HCT116 (cell line): ENCODE results near the gene CAV1. TPM values are rescaled to one million over a fixed set of nuclear protein-coding genes. Genes with fewer than 3 reads are reported as not detected.
A peak's percentile ranks its signal among the peaks of the same experiment; 100 is the strongest.

Experiments used
- ATAC-seq: fragments of 200-7000 bp; cut with Tn5 transposase; 2 replicates; pipeline ENCODE4 v1.9.1; 2020; ENCODE audit warnings: mild to moderate bottlenecking, moderate library complexity
- BruUV-seq: library from RNA; stranded (reverse); fragments of 400-500 nt; replicated peaks from 2 replicates; lab custom pipeline; 2021; lab: Mats Ljungman, UMichigan
- CTCF ChIA-PET: fragments of 300-600 bp; sonication (Branson Sonifier 250); formaldehyde crosslinking; loops from one replicate; lab custom pipeline; 2021; ENCODE audit warnings: antibody characterized with exemption; lab: Charles Lee
- POLR2A ChIA-PET: fragments of 300-600, 350-600 bp; sonication (Branson Sonifier 250); formaldehyde crosslinking; loops from one replicate; lab custom pipeline; 2021; ENCODE audit warnings: antibody characterized with exemption; lab: Charles Lee
- RAD21 ChIA-PET, 2 experiments: fragments of 300-600 bp; sonication (Branson Sonifier 250); formaldehyde crosslinking; loops; one replicate each; lab custom pipeline; 2023; ENCODE audit warnings: low total read pairs in 2 of 2; ENCODE audit not compliant: uncharacterized antibody in 2 of 2, unreplicated experiment in 2 of 2, low non-redundant PET in 1 of 2; lab: Charles Lee
- DNase-seq: peaks from one replicate; pipeline ENCODE4 v3.0.0-alpha.2; 2010; ENCODE audit warnings: low read depth, low spot score
- H2AFZ ChIP-seq: fragments of 200-600 bp; shearing (Covaris generic), sonication (generic); 2 replicates; pipeline ENCODE4 v1.6.1; 2017; ENCODE audit warnings: low read depth, mixed run types, mixed read lengths, antibody characterized with exemption, low read length; ENCODE audit not compliant: poor library complexity, severe bottlenecking
- H3K27ac ChIP-seq: 2 replicates; pipeline ENCODE4 v1.5.1; 2012; ENCODE audit warnings: low read depth, low read length
- H3K27me3 ChIP-seq: fragments of 200-600 bp; sonication (generic); 2 replicates; pipeline ENCODE4 v1.6.1; 2016; ENCODE audit warnings: mixed run types, low read length, mixed read lengths; ENCODE audit not compliant: insufficient read depth
- H3K36me3 ChIP-seq, 2 experiments: fragments of 200-500 bp in 1 of 2; fragments of 200-600 bp in 1 of 2; sonication (Bioruptor generic) in 1 of 2; sonication (generic) in 1 of 2; 2 replicates each; pipeline versions ENCODE4 v1.5.1 to v1.6.1; 2014 to 2016; ENCODE audit warnings: low read length in 2 of 2, inconsistent platforms in 1 of 2, mixed read lengths in 1 of 2, mixed run types in 1 of 2; ENCODE audit not compliant: insufficient read depth in 2 of 2, control insufficient read depth in 1 of 2
- H3K4me1 ChIP-seq, 2 experiments: fragments of 200-600 bp in 1 of 2; sonication (generic) in 1 of 2; 2 replicates each; pipeline versions ENCODE4 v1.5.1 to v1.6.1; 2012 to 2017; ENCODE audit warnings: low read length in 2 of 2, inconsistent platforms in 1 of 2, mild to moderate bottlenecking in 1 of 2, mixed read lengths in 1 of 2, mixed run types in 1 of 2, moderate library complexity in 1 of 2; ENCODE audit not compliant: insufficient read depth in 2 of 2, control insufficient read depth in 1 of 2
- H3K4me2 ChIP-seq: fragments of 200-600 bp; sonication (generic); 2 replicates; pipeline ENCODE4 v1.6.1; 2017; ENCODE audit warnings: mixed run types, low read length, mixed read lengths
- H3K4me3 ChIP-seq, 2 experiments: fragments of 200-600 bp in 1 of 2; sonication (generic) in 1 of 2; replicated peaks in 1 of 2; 2 replicates each; pipeline ENCODE4 v1.5.1; 2011 to 2016; ENCODE audit warnings: low read length in 2 of 2, control low read depth in 1 of 2, low read depth in 1 of 2, mild to moderate bottlenecking in 1 of 2, mixed read lengths in 1 of 2, mixed run types in 1 of 2
- H3K79me2 ChIP-seq: fragments of 200-600 bp; sonication (generic); 2 replicates; pipeline ENCODE4 v1.6.1; 2017; ENCODE audit warnings: mild to moderate bottlenecking, mixed run types, low read length, moderate library complexity, mixed read lengths; ENCODE audit not compliant: insufficient read depth
- H3K9ac ChIP-seq: fragments of 200-600 bp; sonication (generic); 2 replicates; pipeline ENCODE4 v1.6.1; 2016; ENCODE audit warnings: low read length, mixed read lengths
- H3K9me2 ChIP-seq: fragments of 200-600 bp; sonication (generic), shearing (Covaris generic); 2 replicates; pipeline ENCODE4 v1.6.1; 2017; ENCODE audit warnings: mixed run types, mild to moderate bottlenecking, moderate library complexity; ENCODE audit not compliant: insufficient read depth
- H3K9me3 ChIP-seq, 2 experiments: fragments of 200-500 bp in 1 of 2; fragments of 200-600 bp in 1 of 2; sonication (Bioruptor generic) in 1 of 2; sonication (generic) in 1 of 2; 2 replicates each; pipeline ENCODE4 v1.6.1; 2014 to 2017; ENCODE audit warnings: low read length in 2 of 2, mixed read lengths in 2 of 2, inconsistent platforms in 1 of 2, low read depth in 1 of 2, mild to moderate bottlenecking in 1 of 2, mixed run types in 1 of 2, moderate library complexity in 1 of 2; ENCODE audit not compliant: control insufficient read depth in 1 of 2, insufficient read depth in 1 of 2
- H4K20me1 ChIP-seq: fragments of 200-600 bp; sonication (generic), shearing (Covaris generic); 2 replicates; pipeline ENCODE4 v1.6.1; 2017; ENCODE audit warnings: mixed run types, mild to moderate bottlenecking, moderate library complexity; ENCODE audit not compliant: insufficient read depth
- CBX3 ChIP-seq: IDR thresholded peaks from 2 replicates; pipeline ENCODE4 v1.6.1; 2012; ENCODE audit warnings: low read depth
- CEBPB ChIP-seq: IDR thresholded peaks from 2 replicates; pipeline ENCODE4 v1.6.1; 2012; ENCODE audit warnings: low read depth
- EZH2 ChIP-seq: fragments of 200-600 bp; sonication (generic); IDR thresholded peaks from 2 replicates; pipeline ENCODE4 v1.6.1; 2017; ENCODE audit warnings: antibody characterized with exemption, mixed run types
- EZH2phosphoT487 ChIP-seq: fragments of 200-600 bp; IDR thresholded peaks from 2 replicates; pipeline ENCODE4 v1.6.1; 2018; ENCODE audit warnings: antibody characterized with exemption, borderline replicate concordance
- FOSL1 ChIP-seq: IDR thresholded peaks from 2 replicates; pipeline ENCODE4 v1.6.1; 2012; ENCODE audit warnings: low read depth
- POLR2A ChIP-seq: IDR thresholded peaks from 2 replicates; pipeline ENCODE4 v1.7.0; 2011; ENCODE audit warnings: borderline replicate concordance; ENCODE audit not compliant: insufficient read depth, insufficient read length; ENCODE audit errors: extremely low read depth
- POLR2AphosphoS5 ChIP-seq: IDR thresholded peaks from 2 replicates; pipeline ENCODE4 v1.6.1; 2011; ENCODE audit warnings: mild to moderate bottlenecking, low read depth, low read length, moderate library complexity
- SIN3A ChIP-seq: IDR thresholded peaks from 2 replicates; pipeline ENCODE4 v1.6.1; 2012; ENCODE audit warnings: low read depth
- SP1 ChIP-seq: IDR thresholded peaks from 2 replicates; pipeline ENCODE4 v1.6.1; 2012; ENCODE audit warnings: low read depth
- SRF ChIP-seq: IDR thresholded peaks from 2 replicates; pipeline ENCODE4 v1.6.1; 2012; ENCODE audit warnings: low read depth
- YY1 ChIP-seq: IDR thresholded peaks from 2 replicates; pipeline ENCODE4 v1.6.1; 2011; ENCODE audit warnings: low read length, low read depth, moderate library complexity, mild to moderate bottlenecking; ENCODE audit not compliant: insufficient replicate concordance; ENCODE audit errors: extremely low read depth
- ZFX ChIP-seq: fragments of 450-650 bp; IDR thresholded peaks from 2 replicates; pipeline ENCODE4 v1.6.1; 2017
- ZNF274 ChIP-seq: fragments of 200-500 bp; sonication (Bioruptor generic); IDR thresholded peaks from 2 replicates; pipeline ENCODE4 v1.6.1; 2014; ENCODE audit warnings: mild to moderate bottlenecking, low read depth, low read length, inconsistent platforms
- intact Hi-C: fragments of 100-400 bp; cut with micrococcal nuclease; formaldehyde crosslinking; loops from 2 replicates; pipeline ENCODE4 v1.10.0; 2022
- total RNA-seq: library from RNA; stranded (reverse); gene quantifications from one replicate; pipeline ENCODE4 v1.2.1, GENCODE V29; 2021; ENCODE audit not compliant: unreplicated experiment
- TF ChIP-seq, protein P1 (sequence below): IDR thresholded peaks from 2 replicates; pipeline ENCODE4 v1.6.1; 2012
- TF ChIP-seq, protein P2 (sequence below): IDR thresholded peaks from 2 replicates; pipeline ENCODE4 v1.6.1; 2011; ENCODE audit warnings: mild to moderate bottlenecking, low read length, moderate library complexity; ENCODE audit not compliant: insufficient replicate concordance; ENCODE audit errors: extremely low read depth
- TF ChIP-seq, protein P3 (sequence below): IDR thresholded peaks from 2 replicates; pipeline ENCODE4 v1.6.1; 2012

Gene CAV1
- total RNA-seq, 1 experiment from 2014 or later = 298 TPM

DNA sequence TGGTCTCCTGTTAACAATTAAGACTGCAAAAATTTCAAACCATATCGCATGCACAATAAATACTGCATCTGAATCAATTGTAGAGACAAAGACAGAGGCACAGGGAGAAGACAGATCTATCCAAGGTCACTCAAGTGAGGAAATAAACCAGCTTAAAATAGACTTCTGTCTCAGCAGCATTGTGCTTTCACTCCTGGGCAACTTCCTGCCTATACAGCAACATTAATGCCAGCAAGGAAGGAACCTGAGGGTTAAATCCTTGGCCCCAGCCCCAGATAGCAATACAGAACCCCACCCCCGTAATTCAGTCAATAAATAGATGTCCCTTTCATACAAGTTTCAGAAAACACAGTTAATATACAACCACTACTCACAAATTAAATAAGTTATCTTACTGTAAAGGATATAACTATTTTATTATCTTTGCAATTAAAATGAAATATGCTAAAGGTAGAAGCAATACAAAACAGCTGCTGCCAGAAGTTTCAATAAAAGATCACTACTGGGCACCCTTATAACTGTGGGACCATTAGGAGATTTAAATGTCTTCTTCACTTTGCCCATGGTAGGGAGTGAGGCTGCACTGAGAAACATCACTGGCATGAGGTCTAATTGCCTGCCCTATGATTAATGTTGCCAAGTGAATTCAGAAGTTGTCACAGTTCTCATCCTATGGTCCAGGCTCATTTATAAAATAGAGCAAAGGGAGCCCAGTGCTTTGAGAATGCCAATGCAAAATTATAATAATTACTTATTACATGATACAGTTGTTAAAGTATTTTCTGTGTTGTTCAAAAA lies 49.4 kb downstream of the CAV1 start:
- intact Hi-C loops = no loop called here
- Histone ChIP-seq H3K4me1 (peaks cover 12 to 37% of the 10 kb centered on the region in 2 experiments), H2AFZ (no peak overlapping the region), H3K27ac (no peak overlapping the region), H3K27me3 (no peaks in the 10 kb centered on the region), H4K20me1 (no peaks in the 10 kb centered on the region), H3K79me2 (no peaks in the 10 kb centered on the region), H3K4me3 (no peak overlapping the region), H3K9me3 (no peaks in the 10 kb centered on the region), H3K36me3 (no peaks in the 10 kb centered on the region), H3K9me2 (no peaks in the 10 kb centered on the region), H3K4me2 (no peak overlapping the region), H3K9ac (no peak overlapping the region)
- ATAC-seq (no peak), DNase-seq (no peak)
- CTCF ChIA-PET = no interaction called here
- no TSS peak for BruUV-seq
- POLR2A ChIA-PET = no interaction called here
- TF ChIP-seq SRF (no peak), FOSL1 (no peak)
- RAD21 ChIA-PET = no interaction called here

DNA sequence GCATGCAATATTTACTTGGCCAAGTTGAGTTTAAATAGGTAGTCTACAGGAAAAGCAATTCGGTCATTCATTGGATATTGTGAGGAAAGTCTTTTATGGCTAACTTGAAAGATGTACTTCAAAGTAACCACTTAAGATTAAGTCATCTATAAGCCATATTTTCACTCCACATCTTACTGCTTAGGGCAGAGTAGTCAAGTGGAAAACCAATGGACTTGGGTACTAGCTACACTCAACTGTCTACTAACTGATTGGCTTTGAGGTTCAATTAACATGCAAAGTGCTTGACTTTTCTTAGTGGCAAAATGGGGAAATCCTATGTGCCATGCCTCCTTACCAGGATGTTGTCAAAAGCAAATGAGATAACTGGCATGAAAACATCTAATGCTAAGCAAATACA lies 51.0 kb downstream of the CAV1 start:
- Histone ChIP-seq H3K9ac (no peak overlapping the region), H4K20me1 (no peaks in the 10 kb centered on the region), H2AFZ (peak overlapping the region; percentile 49), H3K27ac (no peak overlapping the region), H3K4me2 (no peak overlapping the region), H3K27me3 (no peaks in the 10 kb centered on the region), H3K36me3 (no peaks in the 10 kb centered on the region), H3K4me1 (peaks cover 10 to 26% of the 10 kb centered on the region in 2 experiments), H3K4me3 (no peak overlapping the region), H3K9me3 (no peaks in the 10 kb centered on the region), H3K79me2 (no peaks in the 10 kb centered on the region), H3K9me2 (no peaks in the 10 kb centered on the region)
- ATAC-seq = no peak
- TF ChIP-seq POLR2AphosphoS5 (no peak), POLR2A (no peak), EZH2phosphoT487 (no peak), SRF (no peak), SP1 (no peak), YY1 (no peak), ZFX (no peak), FOSL1 (no peak), SIN3A (no peak), CEBPB (no peak), EZH2 (no peak), CBX3 (no peak), ZNF274 (no peak)
- TF ChIP-seq, protein P1, sequence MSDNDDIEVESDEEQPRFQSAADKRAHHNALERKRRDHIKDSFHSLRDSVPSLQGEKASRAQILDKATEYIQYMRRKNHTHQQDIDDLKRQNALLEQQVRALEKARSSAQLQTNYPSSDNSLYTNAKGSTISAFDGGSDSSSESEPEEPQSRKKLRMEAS = no peak
- TF ChIP-seq, protein P2, sequence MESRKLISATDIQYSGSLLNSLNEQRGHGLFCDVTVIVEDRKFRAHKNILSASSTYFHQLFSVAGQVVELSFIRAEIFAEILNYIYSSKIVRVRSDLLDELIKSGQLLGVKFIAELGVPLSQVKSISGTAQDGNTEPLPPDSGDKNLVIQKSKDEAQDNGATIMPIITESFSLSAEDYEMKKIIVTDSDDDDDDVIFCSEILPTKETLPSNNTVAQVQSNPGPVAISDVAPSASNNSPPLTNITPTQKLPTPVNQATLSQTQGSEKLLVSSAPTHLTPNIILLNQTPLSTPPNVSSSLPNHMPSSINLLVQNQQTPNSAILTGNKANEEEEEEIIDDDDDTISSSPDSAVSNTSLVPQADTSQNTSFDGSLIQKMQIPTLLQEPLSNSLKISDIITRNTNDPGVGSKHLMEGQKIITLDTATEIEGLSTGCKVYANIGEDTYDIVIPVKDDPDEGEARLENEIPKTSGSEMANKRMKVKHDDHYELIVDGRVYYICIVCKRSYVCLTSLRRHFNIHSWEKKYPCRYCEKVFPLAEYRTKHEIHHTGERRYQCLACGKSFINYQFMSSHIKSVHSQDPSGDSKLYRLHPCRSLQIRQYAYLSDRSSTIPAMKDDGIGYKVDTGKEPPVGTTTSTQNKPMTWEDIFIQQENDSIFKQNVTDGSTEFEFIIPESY = no peak
- TF ChIP-seq, protein P3, sequence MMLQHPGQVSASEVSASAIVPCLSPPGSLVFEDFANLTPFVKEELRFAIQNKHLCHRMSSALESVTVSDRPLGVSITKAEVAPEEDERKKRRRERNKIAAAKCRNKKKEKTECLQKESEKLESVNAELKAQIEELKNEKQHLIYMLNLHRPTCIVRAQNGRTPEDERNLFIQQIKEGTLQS = no peak
- POLR2A ChIA-PET = no interaction called here
- RAD21 ChIA-PET = no interaction called here
- CTCF ChIA-PET = no interaction called here
- no TSS peak for BruUV-seq
- intact Hi-C loops = no loop called here
- DNase-seq = no peak
